Panc1 (cell line): ENCODE results near the gene KLHDC8A. TPM values are rescaled to one million over a fixed set of nuclear protein-coding genes. Genes with fewer than 3 reads are reported as not detected.

Experiments
- ATAC-seq: fragments of 200-7000 bp; cut with Tn5 transposase; 2 replicates; pipeline ENCODE4 v1.9.1; 2020; ENCODE audit warnings: mild to moderate bottlenecking, moderate library complexity
- BruUV-seq: library from RNA; stranded (reverse); fragments of 400-500 nt; replicated peaks from 2 replicates; lab custom pipeline; 2021; lab: Mats Ljungman, UMichigan
- CTCF ChIA-PET: fragments of 300-600 bp; sonication (Branson Sonifier 250); formaldehyde crosslinking; loops from one replicate; lab custom pipeline; 2022; ENCODE audit warnings: antibody characterized with exemption; lab: Charles Lee
- POLR2A ChIA-PET: fragments of 300-600 bp; sonication (Branson Sonifier 250); formaldehyde crosslinking; loops from one replicate; lab custom pipeline; 2022; ENCODE audit warnings: antibody characterized with exemption; lab: Charles Lee
- DNase-seq: peaks from one replicate; pipeline ENCODE4 v3.0.0-alpha.2; 2010; ENCODE audit warnings: low read depth, low spot score
- H3K27ac ChIP-seq: 2 replicates; pipeline ENCODE4 v1.5.1; 2011; ENCODE audit warnings: mild to moderate bottlenecking, low read length, inconsistent platforms
- H3K27me3 ChIP-seq: fragments of 200-500 bp; sonication (Bioruptor generic); 2 replicates; pipeline ENCODE4 v1.6.0; 2014; ENCODE audit warnings: low read length, inconsistent platforms; ENCODE audit not compliant: control insufficient read depth, insufficient read depth
- H3K36me3 ChIP-seq: fragments of 200-500 bp; sonication (Bioruptor generic); 2 replicates; pipeline ENCODE4 v1.5.1; 2014; ENCODE audit warnings: inconsistent platforms, mild to moderate bottlenecking, low read length, moderate library complexity; ENCODE audit not compliant: control insufficient read depth, insufficient read depth
- H3K4me1 ChIP-seq: 2 replicates; pipeline ENCODE4 v1.5.1; 2011; ENCODE audit warnings: inconsistent platforms, mild to moderate bottlenecking, low read length, moderate library complexity; ENCODE audit not compliant: control insufficient read depth, insufficient read depth
- H3K4me3 ChIP-seq, 2 experiments: 2 replicates each; pipeline ENCODE4 v1.5.1; 2011 to 2012; ENCODE audit warnings: low read depth in 2 of 2, low read length in 2 of 2, mild to moderate bottlenecking in 2 of 2, inconsistent platforms in 1 of 2, moderate library complexity in 1 of 2
- H3K9me3 ChIP-seq: fragments of 200-500 bp; sonication (Bioruptor generic); 2 replicates; pipeline ENCODE4 v1.5.1; 2014; ENCODE audit warnings: low read depth, mild to moderate bottlenecking, inconsistent platforms, low read length, moderate library complexity; ENCODE audit not compliant: control insufficient read depth, insufficient read depth
- POLR2AphosphoS5 ChIP-seq: IDR thresholded peaks from 2 replicates; pipeline ENCODE4 v1.6.1; 2012; ENCODE audit warnings: mild to moderate bottlenecking, low read depth, low read length, moderate library complexity
- SIN3A ChIP-seq: IDR thresholded peaks from 2 replicates; pipeline ENCODE4 v1.6.1; 2012; ENCODE audit warnings: low read depth, mild to moderate bottlenecking, low read length, moderate library complexity, borderline replicate concordance; ENCODE audit not compliant: insufficient read depth
- TCF7L2 ChIP-seq: IDR thresholded peaks from 2 replicates; pipeline ENCODE4 v1.6.1; 2011; ENCODE audit warnings: mild to moderate bottlenecking, low read depth, low read length, inconsistent platforms
- in situ Hi-C: cut with HindIII; loops from 2 replicates; pipeline ENCODE4 v1.10.0; 2016; ENCODE audit warnings: low sequenced_read_pairs, low pct_unique_long_range_greater_than_20kb
- intact Hi-C: fragments of 100-400 bp; cut with micrococcal nuclease; formaldehyde crosslinking; loops from one replicate; pipeline ENCODE4 v1.10.0; 2022; ENCODE audit not compliant: unreplicated experiment
- total RNA-seq: library from RNA; stranded (reverse); gene quantifications from one replicate; pipeline ENCODE4 v1.2.1, GENCODE V29; 2021; ENCODE audit not compliant: unreplicated experiment
- TF ChIP-seq, protein P1 (sequence below), 2 experiments: IDR thresholded peaks; 2 replicates each; pipeline ENCODE4 v1.6.1; 2011 to 2012; ENCODE audit warnings: low read depth in 2 of 2, control low read depth in 1 of 2, low read length in 1 of 2, mild to moderate bottlenecking in 1 of 2, moderate library complexity in 1 of 2; ENCODE audit not compliant: insufficient read depth in 1 of 2
- TF ChIP-seq, protein P2 (sequence below): fragments of 450-650 bp; IDR thresholded peaks from 2 replicates; pipeline ENCODE4 v1.5.1; 2017; ENCODE audit warnings: mild to moderate bottlenecking

The KLHDC8A gene
- total RNA-seq, 1 experiment from 2014 or later, result 0.31 TPM

- H3K27me3 ChIP-seq, result no peaks in the 10 kb centered on the region
- peak overlapping the region; percentile 53 for H3K27ac ChIP-seq
- ATAC-seq (no peak), DNase-seq (no peak)
- BruUV-seq, result no TSS peak
- ChIA-PET CTCF (interaction anchor here (1.5 kb wide), 2 partner anchors 13 to 38 kb away, joined by 4 read pairs; no protein-coding TSS in a partner anchor), POLR2A (no interaction called here)
- in situ Hi-C loops, result no loop called here
- H3K4me1 ChIP-seq, result peaks cover 27% of the 10 kb centered on the region
- H3K36me3 ChIP-seq, result no peaks in the 10 kb centered on the region
- TF ChIP-seq, protein P1, sequence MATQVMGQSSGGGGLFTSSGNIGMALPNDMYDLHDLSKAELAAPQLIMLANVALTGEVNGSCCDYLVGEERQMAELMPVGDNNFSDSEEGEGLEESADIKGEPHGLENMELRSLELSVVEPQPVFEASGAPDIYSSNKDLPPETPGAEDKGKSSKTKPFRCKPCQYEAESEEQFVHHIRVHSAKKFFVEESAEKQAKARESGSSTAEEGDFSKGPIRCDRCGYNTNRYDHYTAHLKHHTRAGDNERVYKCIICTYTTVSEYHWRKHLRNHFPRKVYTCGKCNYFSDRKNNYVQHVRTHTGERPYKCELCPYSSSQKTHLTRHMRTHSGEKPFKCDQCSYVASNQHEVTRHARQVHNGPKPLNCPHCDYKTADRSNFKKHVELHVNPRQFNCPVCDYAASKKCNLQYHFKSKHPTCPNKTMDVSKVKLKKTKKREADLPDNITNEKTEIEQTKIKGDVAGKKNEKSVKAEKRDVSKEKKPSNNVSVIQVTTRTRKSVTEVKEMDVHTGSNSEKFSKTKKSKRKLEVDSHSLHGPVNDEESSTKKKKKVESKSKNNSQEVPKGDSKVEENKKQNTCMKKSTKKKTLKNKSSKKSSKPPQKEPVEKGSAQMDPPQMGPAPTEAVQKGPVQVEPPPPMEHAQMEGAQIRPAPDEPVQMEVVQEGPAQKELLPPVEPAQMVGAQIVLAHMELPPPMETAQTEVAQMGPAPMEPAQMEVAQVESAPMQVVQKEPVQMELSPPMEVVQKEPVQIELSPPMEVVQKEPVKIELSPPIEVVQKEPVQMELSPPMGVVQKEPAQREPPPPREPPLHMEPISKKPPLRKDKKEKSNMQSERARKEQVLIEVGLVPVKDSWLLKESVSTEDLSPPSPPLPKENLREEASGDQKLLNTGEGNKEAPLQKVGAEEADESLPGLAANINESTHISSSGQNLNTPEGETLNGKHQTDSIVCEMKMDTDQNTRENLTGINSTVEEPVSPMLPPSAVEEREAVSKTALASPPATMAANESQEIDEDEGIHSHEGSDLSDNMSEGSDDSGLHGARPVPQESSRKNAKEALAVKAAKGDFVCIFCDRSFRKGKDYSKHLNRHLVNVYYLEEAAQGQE (IDR thresholded peaks at IDR 0.05; ENCODE audit: insufficient read depth in 1 of 2, low read depth in 2 of 2, low read length in 1 of 2), result no peak
- TF ChIP-seq POLR2AphosphoS5, result no peak
- no peak for TF ChIP-seq TCF7L2
- TF ChIP-seq SIN3A, result no peak
- TF ChIP-seq, protein P2, sequence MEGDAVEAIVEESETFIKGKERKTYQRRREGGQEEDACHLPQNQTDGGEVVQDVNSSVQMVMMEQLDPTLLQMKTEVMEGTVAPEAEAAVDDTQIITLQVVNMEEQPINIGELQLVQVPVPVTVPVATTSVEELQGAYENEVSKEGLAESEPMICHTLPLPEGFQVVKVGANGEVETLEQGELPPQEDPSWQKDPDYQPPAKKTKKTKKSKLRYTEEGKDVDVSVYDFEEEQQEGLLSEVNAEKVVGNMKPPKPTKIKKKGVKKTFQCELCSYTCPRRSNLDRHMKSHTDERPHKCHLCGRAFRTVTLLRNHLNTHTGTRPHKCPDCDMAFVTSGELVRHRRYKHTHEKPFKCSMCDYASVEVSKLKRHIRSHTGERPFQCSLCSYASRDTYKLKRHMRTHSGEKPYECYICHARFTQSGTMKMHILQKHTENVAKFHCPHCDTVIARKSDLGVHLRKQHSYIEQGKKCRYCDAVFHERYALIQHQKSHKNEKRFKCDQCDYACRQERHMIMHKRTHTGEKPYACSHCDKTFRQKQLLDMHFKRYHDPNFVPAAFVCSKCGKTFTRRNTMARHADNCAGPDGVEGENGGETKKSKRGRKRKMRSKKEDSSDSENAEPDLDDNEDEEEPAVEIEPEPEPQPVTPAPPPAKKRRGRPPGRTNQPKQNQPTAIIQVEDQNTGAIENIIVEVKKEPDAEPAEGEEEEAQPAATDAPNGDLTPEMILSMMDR, result no peak
- no peak overlapping the region for H3K4me3 ChIP-seq
- no peaks in the 10 kb centered on the region for H3K9me3 ChIP-seq
- intact Hi-C loops, result no loop called here
Measured at GRCh38 chr1:205287076-205287475, 69.6 kb downstream of the KLHDC8A start.

- Histone ChIP-seq H3K4me3 (no peak overlapping the region), H3K4me1 (peaks cover 27% of the 10 kb centered on the region), H3K9me3 (no peaks in the 10 kb centered on the region), H3K36me3 (no peaks in the 10 kb centered on the region), H3K27ac (no peak overlapping the region; the same call in 1 of the 2 replicates), H3K27me3 (no peaks in the 10 kb centered on the region)
- ChIA-PET POLR2A (no interaction called here), CTCF (interaction anchor here (0.7 kb wide), 1 partner anchor 111 kb away, joined by 11 read pairs; no protein-coding TSS in a partner anchor)
- ATAC-seq (no peak), DNase-seq (no peak)
- no TSS peak for BruUV-seq
- TF ChIP-seq POLR2AphosphoS5 (no peak), SIN3A (no peak), TCF7L2 (no peak)
- TF ChIP-seq, protein P1 (IDR thresholded peaks at IDR 0.05; ENCODE audit: insufficient read depth in 1 of 2, low read depth in 2 of 2, low read length in 1 of 2), result no peak
- TF ChIP-seq, protein P2, result no peak
- in situ Hi-C loops, result no loop called here
- intact Hi-C loops, result no loop called here
Measured at GRCh38 chr1:205286335-205286950, 70.3 kb downstream of the KLHDC8A start.
